ENCODE measurements around the gene ZNF440. TPM values are rescaled to one million over a fixed set of nuclear protein-coding genes. Genes with fewer than 3 reads are reported as not detected.

ZNF440 gene
- total and polyA plus RNA-seq, 10 of the 15 experiments (the other 5 are each of a cell fraction or from before 2014, with no cell fraction given): 1.3 to 8.9 (median 3.8) TPM

DNA sequence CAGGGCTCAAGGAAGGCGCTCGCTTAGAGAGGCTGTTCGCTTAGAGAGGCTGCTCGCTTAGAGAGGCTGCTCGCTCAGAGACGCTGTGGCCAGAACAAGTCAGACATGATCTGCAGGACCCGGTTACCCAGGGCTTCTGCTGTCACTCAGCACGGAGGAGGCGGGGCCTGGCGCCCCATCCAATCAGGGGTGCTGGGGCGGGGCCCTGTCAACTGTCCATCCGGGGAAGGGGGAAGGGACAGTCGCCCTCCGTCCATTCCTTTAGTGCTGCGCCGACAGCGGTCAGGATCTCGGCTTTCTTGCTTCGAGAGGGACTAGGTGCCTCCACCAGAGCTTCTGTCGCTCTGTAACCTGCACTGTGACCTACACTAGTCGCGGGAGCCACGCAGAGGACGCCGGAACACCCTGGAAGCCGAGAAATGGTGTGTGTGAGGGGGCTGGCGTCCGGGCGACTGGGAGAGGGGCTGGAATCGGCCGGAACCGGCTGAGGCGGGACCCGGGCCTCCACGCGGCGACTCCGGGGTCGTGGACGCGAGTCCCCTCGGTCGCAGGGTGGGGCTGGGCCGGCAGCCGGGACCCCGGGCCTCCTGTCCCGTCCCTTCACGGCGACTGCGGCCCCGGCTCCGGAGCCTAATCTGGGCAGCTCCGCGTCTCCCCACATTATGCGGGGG, at the start of gene ZNF440 (continued):
- peak; percentile 46; the same call in 1 of the 2 replicates for TF ChIP-seq CBFB (IDR thresholded peaks at IDR 0.05; ENCODE audit: low read depth)
- no peak for TF ChIP-seq RCOR1 (conservative IDR thresholded peaks at IDR 0.05; ENCODE audit: low read depth, low read length)
- TF ChIP-seq SIN3A (IDR thresholded peaks at IDR 0.05; ENCODE audit: low read depth, low read length): peak; percentile 72; the same call in 1 of the 2 replicates
- TF ChIP-seq NFYA (IDR thresholded peaks at IDR 0.05; ENCODE audit: borderline replicate concordance, low read depth, low read length): no peak; the same call in 1 of the 2 replicates
- TF ChIP-seq, protein P1, sequence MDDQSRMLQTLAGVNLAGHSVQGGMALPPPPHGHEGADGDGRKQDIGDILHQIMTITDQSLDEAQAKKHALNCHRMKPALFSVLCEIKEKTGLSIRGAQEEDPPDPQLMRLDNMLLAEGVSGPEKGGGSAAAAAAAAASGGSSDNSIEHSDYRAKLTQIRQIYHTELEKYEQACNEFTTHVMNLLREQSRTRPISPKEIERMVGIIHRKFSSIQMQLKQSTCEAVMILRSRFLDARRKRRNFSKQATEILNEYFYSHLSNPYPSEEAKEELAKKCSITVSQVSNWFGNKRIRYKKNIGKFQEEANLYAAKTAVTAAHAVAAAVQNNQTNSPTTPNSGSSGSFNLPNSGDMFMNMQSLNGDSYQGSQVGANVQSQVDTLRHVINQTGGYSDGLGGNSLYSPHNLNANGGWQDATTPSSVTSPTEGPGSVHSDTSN (IDR thresholded peaks at IDR 0.05; ENCODE audit: insufficient replicate concordance, low read depth, low read length): peak; percentile 97
- TF ChIP-seq ZNF274 (IDR thresholded peaks at IDR 0.05; ENCODE audit: insufficient read depth, insufficient read length): no peak
- TF ChIP-seq KLF5 (IDR thresholded peaks at IDR 0.05; ENCODE audit: partially characterized antibody): peak; percentile 54
- 0 out of 3 replicates have a peak, but pooled peaks have one; percentile 22 for TF ChIP-seq POU2F2 (IDR thresholded peaks at IDR 0.05; ENCODE audit: borderline replicate concordance, low read depth, low read length)
- TF ChIP-seq TAF1 (IDR thresholded peaks at IDR 0.05; ENCODE audit: borderline replicate concordance, low read depth, low read length): peak; percentile 79
- TF ChIP-seq SP1 (IDR thresholded peaks at IDR 0.05; ENCODE audit: low read depth, low read length): peak; percentile 90
- 0 out of 2 replicates have a peak, but pooled peaks have one; percentile 26 for TF ChIP-seq CREB1 (IDR thresholded peaks at IDR 0.05; ENCODE audit: low read depth)
- TF ChIP-seq MYB (IDR thresholded peaks at IDR 0.05; ENCODE audit: borderline replicate concordance, low read depth, low read length): peak; percentile 53; the same call in 1 of the 2 replicates
- 0 out of 2 replicates have a peak, but pooled peaks have one; percentile 36 for TF ChIP-seq GATAD2B (conservative IDR thresholded peaks at IDR 0.05; ENCODE audit: low read depth)
